ENCODE measurements around the gene KRTAP3-1.
"Not testable (repeated sequence)": the region's sequence is repeated elsewhere in the genome, so short reads cannot be mapped to it uniquely, and the experiment has no call there.

The KRTAP3-1 gene

DNA sequence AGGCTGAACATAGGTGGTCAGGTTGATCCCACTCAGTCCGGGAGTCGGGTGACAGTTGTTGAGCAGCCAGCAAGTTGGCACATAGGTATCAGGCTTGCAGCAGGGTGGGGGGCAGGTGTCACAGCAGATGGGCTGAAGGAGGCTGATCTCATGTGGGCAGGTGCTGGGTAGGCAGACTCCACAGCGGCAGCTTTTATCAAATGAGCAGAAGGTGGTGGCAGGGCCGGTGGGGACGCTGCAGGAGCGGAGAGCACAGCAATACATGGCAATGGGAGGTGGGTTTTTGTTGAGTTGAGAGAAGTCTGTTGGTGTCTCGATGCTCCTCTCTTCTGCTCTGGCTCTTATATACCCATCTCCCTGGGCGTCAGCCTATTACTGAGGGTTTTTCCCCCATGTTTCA, at the start of gene KRTAP3-1:
Gene KRTAP3-1 (minus strand): TSS at position 318 of the 400 bp plus-strand sequence. CDS start 54 bp downstream, at position 264.
- DNase-seq (ENCODE audit: low spot score): no peak

GRCh38 chr17:41057547-41057946, 48.6 kb upstream of the KRTAP3-1 start:
- DNase-seq (ENCODE audit: low spot score): no peak

GRCh38 chr17:41055130-41055529, 46.2 kb upstream of the KRTAP3-1 start, which contains the start of gene KRTAP2-2:
KRTAP2-2 (minus strand) TSS chr17:41055230; CDS start chr17:41055211, 19 bp downstream.
- not testable (repeated sequence) for DNase-seq (ENCODE audit: low spot score)

DNA sequence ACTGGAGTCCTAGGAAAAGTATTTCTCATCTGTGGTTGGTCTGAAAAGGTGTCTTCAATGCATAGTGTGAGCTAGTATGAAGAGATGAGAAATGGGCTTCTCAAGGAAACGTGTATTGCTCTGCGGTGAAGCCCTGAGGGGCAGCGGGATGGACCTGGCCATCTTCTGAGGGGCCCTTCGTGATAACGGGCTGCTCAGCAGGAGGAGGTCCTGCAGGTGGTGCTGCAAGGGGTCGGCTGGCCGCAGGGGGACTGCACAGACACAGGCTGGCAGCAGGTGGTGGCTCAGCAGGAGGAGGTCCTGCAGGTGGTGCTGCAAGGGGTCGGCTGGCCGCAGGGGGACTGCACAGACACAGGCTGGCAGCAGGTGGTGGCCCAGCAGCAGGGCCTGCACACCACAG, 45.6 kb upstream of the KRTAP3-1 start:
- not testable (repeated sequence) for DNase-seq (ENCODE audit: low spot score)

- DNase-seq (ENCODE audit: low spot score): no peak
Observed at GRCh38 chr17:41054025-41054424, 45.1 kb upstream of the KRTAP3-1 start.

- no peak for DNase-seq (ENCODE audit: low spot score)
Observed at GRCh38 chr17:41052566-41052965, 43.6 kb upstream of the KRTAP3-1 start.

GRCh38 chr17:41049110-41049509, 40.2 kb upstream of the KRTAP3-1 start:
- DNase-seq (ENCODE audit: low spot score): no peak

- DNase-seq (ENCODE audit: low spot score): no peak
Observed at GRCh38 chr17:41048441-41048840, 39.5 kb upstream of the KRTAP3-1 start.

- not testable (repeated sequence) for DNase-seq (ENCODE audit: low spot score)
Observed at GRCh38 chr17:41046735-41047465, 38.0 kb upstream of the KRTAP3-1 start, which contains the start of gene KRTAP2-1. KRTAP2-1 (minus strand) TSS chr17:41047316; CDS start chr17:41047267, 49 bp downstream.

DNA sequence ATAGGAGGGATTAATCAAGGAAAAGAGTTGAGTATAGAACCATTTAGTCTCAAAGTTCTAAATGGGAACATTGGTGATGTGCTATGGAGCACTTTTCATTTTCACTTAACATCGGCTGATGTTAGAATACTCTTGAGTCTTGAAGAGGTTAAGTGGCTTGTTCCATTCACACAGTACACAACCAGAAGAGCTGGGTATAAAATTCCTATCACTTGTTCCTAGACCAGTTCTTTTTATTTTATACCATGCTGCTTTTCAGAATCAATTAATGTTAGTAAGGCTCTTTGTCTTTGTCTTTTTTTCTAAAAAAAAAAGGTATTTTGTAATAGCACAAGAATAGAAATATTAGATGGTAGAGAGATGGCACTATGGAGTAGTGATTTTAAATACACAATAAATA, 34.0 kb upstream of the KRTAP3-1 start:
- no peak for DNase-seq (ENCODE audit: low spot score)

- not testable (repeated sequence) for DNase-seq (ENCODE audit: low spot score)
Observed at GRCh38 chr17:41040783-41041571, 32.0 kb upstream of the KRTAP3-1 start, which contains the start of gene KRTAP1-1. KRTAP1-1 (minus strand) TSS chr17:41041450; CDS start chr17:41041397, 53 bp downstream.

- no peak for DNase-seq (ENCODE audit: low spot score)
Observed at GRCh38 chr17:41037853-41038350, 29.0 kb upstream of the KRTAP3-1 start.

DNA sequence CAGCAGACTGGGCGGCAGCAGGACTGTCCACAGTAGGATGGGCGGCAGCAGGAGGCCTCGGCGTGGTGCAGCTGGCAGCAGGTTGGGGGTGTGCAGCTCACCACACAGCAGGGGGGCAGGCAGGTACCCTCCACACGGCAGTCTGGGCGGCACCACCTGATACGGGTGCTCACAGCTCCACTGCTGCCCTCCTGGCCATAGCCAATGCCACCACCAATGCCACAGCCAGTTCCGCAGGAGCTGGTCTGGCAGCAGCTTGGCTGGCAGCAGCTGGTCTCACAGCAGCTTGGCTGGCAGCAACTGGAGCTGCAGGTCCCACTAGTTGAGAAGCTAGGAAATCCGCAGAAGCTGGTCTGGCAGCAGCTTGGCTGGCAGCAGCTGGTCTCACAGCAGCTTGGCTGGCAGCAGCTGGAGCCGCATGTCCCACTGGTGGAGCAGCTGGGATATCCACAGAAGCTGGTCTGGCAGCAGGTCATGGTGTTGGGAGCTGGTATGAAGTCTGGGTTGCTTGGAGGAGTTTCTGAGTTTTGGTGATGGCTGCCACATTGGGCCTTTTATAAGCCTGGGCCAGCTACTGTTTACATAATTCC, 25.5 kb upstream of the KRTAP3-1 start, which contains the start of gene KRTAP1-3:
Gene KRTAP1-3 (minus strand): TSS at position 529 of the 590 bp plus-strand sequence. CDS start 53 bp downstream, at position 476.
- not testable (repeated sequence) for DNase-seq (ENCODE audit: low spot score)

DNA sequence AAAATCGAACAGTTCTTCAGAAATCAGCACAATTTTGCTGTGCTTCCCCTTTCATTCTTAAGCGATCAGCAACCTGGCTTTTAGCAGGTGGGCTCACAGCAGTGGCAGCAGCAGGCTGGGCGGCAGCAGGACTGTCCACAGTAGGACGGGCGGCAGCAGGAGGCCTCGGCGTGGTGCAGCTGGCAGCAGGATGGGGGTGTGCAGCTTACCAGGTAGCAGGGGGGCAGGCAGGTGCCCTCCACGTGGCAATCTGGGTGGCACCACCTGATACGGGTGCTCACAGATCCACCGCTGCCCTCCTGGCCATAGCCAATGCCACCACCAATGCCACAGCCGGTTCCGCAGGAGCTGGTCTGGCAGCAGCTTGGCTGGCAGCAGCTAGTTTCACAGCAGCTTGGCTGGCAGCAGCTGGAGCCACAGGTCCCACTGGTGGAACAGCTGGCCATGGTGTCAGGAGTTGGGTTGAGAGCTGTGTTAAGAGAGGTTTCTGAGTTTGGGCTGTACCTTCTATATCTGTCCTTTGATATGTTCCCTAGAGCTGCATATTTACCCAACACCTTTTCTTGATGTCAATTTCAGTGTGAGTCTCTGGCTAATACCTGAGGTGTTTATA, 20.8 kb upstream of the KRTAP3-1 start, which contains the start of gene KRTAP1-4:
Gene KRTAP1-4 (minus strand): TSS at position 563 of the 613 bp plus-strand sequence. CDS start 117 bp downstream, at position 446.
- no peak for DNase-seq (ENCODE audit: low spot score)

GRCh38 chr17:41026715-41027471, 18.0 kb upstream of the KRTAP3-1 start, which contains the start of gene KRTAP1-5:
KRTAP1-5 (minus strand) TSS chr17:41027208; CDS start chr17:41027155, 53 bp downstream.
- DNase-seq (ENCODE audit: low spot score): no peak

DNA sequence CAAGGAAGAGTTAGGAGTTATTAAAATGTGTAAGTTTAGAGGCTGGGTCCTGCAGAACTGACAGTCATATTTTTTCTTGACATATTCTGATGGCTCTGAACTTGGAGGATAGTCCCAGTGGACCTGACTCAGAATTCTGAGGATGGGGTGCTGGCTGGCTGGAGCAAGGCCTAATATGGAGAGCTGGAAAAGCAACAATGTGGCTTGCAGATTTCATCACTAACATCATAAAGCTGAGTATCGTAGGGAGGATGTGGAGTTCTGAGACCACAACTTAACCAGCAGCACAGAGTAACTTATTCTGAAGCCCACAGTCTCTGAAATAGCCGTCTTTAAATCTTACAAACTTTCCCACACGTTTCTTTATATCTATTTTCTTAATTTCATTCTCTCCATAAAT, 15.8 kb upstream of the KRTAP3-1 start:
- DNase-seq (ENCODE audit: low spot score): no peak

- no peak for DNase-seq (ENCODE audit: low spot score)
Observed at GRCh38 chr17:41020336-41020735, 11.4 kb upstream of the KRTAP3-1 start.

GRCh38 chr17:41019415-41019814, 10.5 kb upstream of the KRTAP3-1 start:
- no peak for DNase-seq (ENCODE audit: low spot score)

DNA sequence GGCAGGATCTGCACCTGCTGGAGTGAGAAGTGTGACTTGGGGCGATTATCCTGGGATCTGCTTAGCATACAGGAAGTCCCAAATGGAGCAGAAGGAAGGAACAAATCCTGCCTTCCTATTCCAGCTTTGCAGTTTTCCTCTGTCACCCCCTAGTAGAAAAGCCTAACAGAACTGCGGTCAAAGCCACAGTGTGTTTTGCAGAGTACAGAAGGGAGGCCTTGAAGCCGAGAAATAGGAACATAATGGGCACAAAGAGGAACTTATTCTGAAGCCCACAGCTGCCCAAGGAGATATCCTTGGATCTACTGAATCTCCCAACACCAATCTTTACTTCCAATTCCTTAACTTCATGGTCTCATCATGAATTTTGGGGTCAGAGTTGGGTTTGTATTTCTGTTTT, 9.6 kb upstream of the KRTAP3-1 start:
- no peak for DNase-seq (ENCODE audit: low spot score)

- no peak for DNase-seq (ENCODE audit: low spot score)
Observed at GRCh38 chr17:41016578-41017215, 7.8 kb upstream of the KRTAP3-1 start.
